Lower leg skin (tissue), 3 donors: Measurements from ENCODE around the gene CTNNA2.

ENCODE experiments used
- POLR2A ChIP-seq, 2 donors: fragments of 450-650 bp; IDR thresholded peaks; one replicate each; pipeline ENCODE4 v1.6.1; 2016 to 2017; ENCODE audit warnings: antibody characterized with exemption in 2 of 2, mild to moderate bottlenecking in 1 of 2, moderate library complexity in 1 of 2
- TF ChIP-seq, protein P1 (sequence below), 3 donors: fragments of 450-650 bp; IDR thresholded peaks; one replicate each; pipeline ENCODE4 v1.5.1; 2016; ENCODE audit warnings: antibody characterized with exemption in 3 of 3, mild to moderate bottlenecking in 3 of 3, moderate library complexity in 2 of 3

GRCh38 chr2:80075719-80076118 lies 562.9 kb downstream of the CTNNA2 start:
- TF ChIP-seq, protein P1, sequence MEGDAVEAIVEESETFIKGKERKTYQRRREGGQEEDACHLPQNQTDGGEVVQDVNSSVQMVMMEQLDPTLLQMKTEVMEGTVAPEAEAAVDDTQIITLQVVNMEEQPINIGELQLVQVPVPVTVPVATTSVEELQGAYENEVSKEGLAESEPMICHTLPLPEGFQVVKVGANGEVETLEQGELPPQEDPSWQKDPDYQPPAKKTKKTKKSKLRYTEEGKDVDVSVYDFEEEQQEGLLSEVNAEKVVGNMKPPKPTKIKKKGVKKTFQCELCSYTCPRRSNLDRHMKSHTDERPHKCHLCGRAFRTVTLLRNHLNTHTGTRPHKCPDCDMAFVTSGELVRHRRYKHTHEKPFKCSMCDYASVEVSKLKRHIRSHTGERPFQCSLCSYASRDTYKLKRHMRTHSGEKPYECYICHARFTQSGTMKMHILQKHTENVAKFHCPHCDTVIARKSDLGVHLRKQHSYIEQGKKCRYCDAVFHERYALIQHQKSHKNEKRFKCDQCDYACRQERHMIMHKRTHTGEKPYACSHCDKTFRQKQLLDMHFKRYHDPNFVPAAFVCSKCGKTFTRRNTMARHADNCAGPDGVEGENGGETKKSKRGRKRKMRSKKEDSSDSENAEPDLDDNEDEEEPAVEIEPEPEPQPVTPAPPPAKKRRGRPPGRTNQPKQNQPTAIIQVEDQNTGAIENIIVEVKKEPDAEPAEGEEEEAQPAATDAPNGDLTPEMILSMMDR (IDR thresholded peaks at IDR 0.05), result no peak
- no peak for TF ChIP-seq POLR2A (IDR thresholded peaks at IDR 0.05)
